Activated CD8-positive, alpha-beta memory T cell treated with anti-CD3 and anti-CD28 coated beads, Interleukin-2, amount 10 ng/mL, durations not matched to agents 7 days and 5 days (primary cell): ENCODE data around the gene SYNCRIP. TPM values are rescaled to one million over a fixed set of nuclear protein-coding genes. Genes with fewer than 3 reads are reported as not detected.
"Not testable (repeated sequence)": the region's sequence is repeated elsewhere in the genome, so short reads cannot be mapped to it uniquely, and the experiment has no call there.

Source experiments
- ATAC-seq: fragments of 150-1000 bp; cut with Tn5 transposase; one replicate; pipeline ENCODE4 v1.10.0; 2021; ENCODE audit warnings: moderate library complexity
- CTCF ChIA-PET: fragments of 350-600 bp; sonication (Branson Sonifier 250); formaldehyde crosslinking; loops from one replicate; lab custom pipeline; 2021; ENCODE audit warnings: antibody characterized with exemption; lab: Charles Lee
- DNase-seq: peaks from one replicate; pipeline ENCODE4 v3.0.0-alpha.2; 2020
- H3K27ac Mint-ChIP-seq: one replicate; pipeline ENCODE4 v1.8.0; 2021; ENCODE audit warnings: mild to moderate bottlenecking, mixed read lengths
- H3K27me3 Mint-ChIP-seq: one replicate; pipeline ENCODE4 v1.8.0; 2021; ENCODE audit warnings: mixed read lengths
- H3K36me3 Mint-ChIP-seq: one replicate; pipeline ENCODE4 v1.8.0; 2021; ENCODE audit warnings: mild to moderate bottlenecking, mixed read lengths
- H3K4me1 Mint-ChIP-seq: one replicate; pipeline ENCODE4 v1.8.0; 2021; ENCODE audit warnings: mixed read lengths
- H3K4me3 Mint-ChIP-seq: one replicate; pipeline ENCODE4 v1.8.0; 2021; ENCODE audit warnings: mild to moderate bottlenecking, moderate library complexity, mixed read lengths
- H3K9me3 Mint-ChIP-seq: one replicate; pipeline ENCODE4 v1.8.0; 2022; ENCODE audit warnings: low read depth, mixed read lengths
- total RNA-seq, 2 experiments: library from RNA; stranded (reverse); gene quantifications; one replicate each; pipeline ENCODE4 v1.2.3, GENCODE V29; 2021

SYNCRIP gene
- total RNA-seq, 2 experiments from 2014 or later = 105 to 146 TPM

GRCh38 chr6:85580118-85580877 lies 62.4 kb downstream of the SYNCRIP start:
- Mint-ChIP-seq H3K9me3 (peaks cover 16% of the 10 kb centered on the region), H3K27ac (no peak overlapping the region), H3K4me3 (no peak overlapping the region), H3K4me1 (peaks cover 26% of the 10 kb centered on the region), H3K27me3 (no peaks in the 10 kb centered on the region), H3K36me3 (peaks cover 40% of the 10 kb centered on the region)
- ATAC-seq = no peak
- no peak for DNase-seq
- CTCF ChIA-PET = no interaction called here

DNA sequence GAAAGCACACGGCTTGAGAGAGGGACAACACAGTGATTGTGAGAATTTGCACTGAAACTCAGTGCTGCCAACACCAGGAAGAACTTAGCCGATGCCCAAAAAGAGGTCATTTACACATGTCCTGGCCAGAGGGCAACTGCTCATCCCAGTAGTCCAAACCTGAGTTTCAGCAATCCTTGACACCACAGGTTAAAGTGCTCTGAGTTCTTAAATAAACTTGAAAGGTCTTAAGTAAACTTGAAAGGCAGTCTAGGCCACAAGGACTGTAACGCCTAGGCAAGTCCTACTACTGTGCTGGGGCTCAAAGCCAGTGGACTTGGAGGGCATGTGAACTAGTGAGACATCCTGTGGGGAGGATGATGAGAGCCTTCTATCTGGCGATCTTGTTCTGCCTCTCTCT lies 63.1 kb downstream of the SYNCRIP start:
- CTCF ChIA-PET = no interaction called here
- Mint-ChIP-seq H3K27me3 (no peaks in the 10 kb centered on the region), H3K4me1 (peaks cover 28% of the 10 kb centered on the region), H3K4me3 (no peak overlapping the region), H3K27ac (no peak overlapping the region), H3K36me3 (peaks cover 33% of the 10 kb centered on the region), H3K9me3 (peaks cover 15% of the 10 kb centered on the region)
- ATAC-seq = no peak
- no peak for DNase-seq

DNA sequence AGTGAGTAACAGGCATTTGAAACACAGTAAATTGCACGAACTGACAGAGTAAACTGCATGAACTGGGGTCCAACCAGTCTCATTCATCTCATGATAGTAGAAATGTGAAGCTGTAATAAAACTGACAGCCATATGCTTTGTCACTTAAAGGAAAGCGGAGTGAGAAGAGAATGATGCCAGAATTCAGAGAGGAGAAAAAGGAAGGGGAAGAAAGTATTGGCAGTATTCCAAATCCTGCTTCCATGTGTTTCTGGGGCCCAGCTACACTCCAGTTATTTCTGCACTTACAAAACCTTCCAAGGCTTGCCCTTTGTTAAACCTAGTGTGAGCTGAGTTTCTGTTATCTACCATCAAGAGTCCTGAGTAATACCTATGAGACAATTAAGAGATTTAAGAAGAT lies 66.2 kb downstream of the SYNCRIP start:
- Mint-ChIP-seq H3K27me3 (no peaks in the 10 kb centered on the region), H3K9me3 (no peaks in the 10 kb centered on the region), H3K36me3 (peaks cover 18% of the 10 kb centered on the region), H3K4me3 (no peak overlapping the region), H3K4me1 (peaks cover 24% of the 10 kb centered on the region), H3K27ac (no peak overlapping the region)
- ATAC-seq (no peak), DNase-seq (no peak)
- CTCF ChIA-PET = no interaction called here

GRCh38 chr6:85574932-85575598 lies 67.6 kb downstream of the SYNCRIP start:
- Mint-ChIP-seq H3K4me3 (no peak overlapping the region), H3K27ac (no peak overlapping the region), H3K4me1 (peaks cover 13% of the 10 kb centered on the region), H3K27me3 (no peaks in the 10 kb centered on the region), H3K36me3 (peaks cover 22% of the 10 kb centered on the region), H3K9me3 (no peaks in the 10 kb centered on the region)
- DNase-seq (no peak), ATAC-seq (no peak)
- CTCF ChIA-PET = no interaction called here

GRCh38 chr6:85569323-85569722 lies 73.4 kb downstream of the SYNCRIP start:
- Mint-ChIP-seq H3K9me3 (no peaks in the 10 kb centered on the region), H3K27me3 (no peaks in the 10 kb centered on the region), H3K4me3 (no peak overlapping the region), H3K4me1 (peaks cover 12% of the 10 kb centered on the region), H3K36me3 (peaks cover 49% of the 10 kb centered on the region), H3K27ac (no peak overlapping the region)
- ATAC-seq (no peak), DNase-seq (no peak)
- CTCF ChIA-PET = interaction anchor here (0.9 kb wide), 1 partner anchor 21 kb away, joined by 3 read pairs; no protein-coding TSS in a partner anchor

DNA sequence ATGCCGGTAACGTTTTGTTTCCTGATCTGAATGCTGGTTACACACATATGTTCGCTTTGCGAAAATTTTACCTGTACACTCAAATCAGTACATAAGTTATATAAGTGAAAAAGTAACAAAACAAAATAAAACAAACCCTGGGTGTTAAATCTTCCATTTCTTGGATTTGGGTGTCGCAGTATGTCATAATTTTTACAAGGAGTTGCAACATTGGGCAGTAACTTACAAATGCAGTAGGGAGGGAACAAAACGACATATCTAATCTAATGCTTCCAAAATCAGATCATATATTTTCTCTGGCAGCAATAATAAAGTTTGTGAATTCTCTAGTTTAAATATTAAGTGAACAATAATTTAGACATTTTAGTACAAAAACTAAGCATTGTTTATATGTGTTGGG lies 74.3 kb downstream of the SYNCRIP start:
- no peaks in the 10 kb centered on the region for H3K27me3 Mint-ChIP-seq
- H3K9me3 Mint-ChIP-seq = no peaks in the 10 kb centered on the region
- CTCF ChIA-PET = no interaction called here
- no peak for DNase-seq
- ATAC-seq = no peak
- peaks cover 12% of the 10 kb centered on the region for H3K4me1 Mint-ChIP-seq
- no peak overlapping the region for H3K27ac Mint-ChIP-seq
- H3K4me3 Mint-ChIP-seq = no peak overlapping the region
- peaks cover 56% of the 10 kb centered on the region for H3K36me3 Mint-ChIP-seq

GRCh38 chr6:85565736-85566135 lies 77.0 kb downstream of the SYNCRIP start:
- Mint-ChIP-seq H3K36me3 (peaks cover 47% of the 10 kb centered on the region), H3K9me3 (no peaks in the 10 kb centered on the region), H3K27ac (peak overlapping the region; percentile 74), H3K4me1 (peaks cover 12% of the 10 kb centered on the region), H3K4me3 (no peak overlapping the region), H3K27me3 (no peaks in the 10 kb centered on the region)
- DNase-seq = no peak
- CTCF ChIA-PET = no interaction called here
- no peak for ATAC-seq

DNA sequence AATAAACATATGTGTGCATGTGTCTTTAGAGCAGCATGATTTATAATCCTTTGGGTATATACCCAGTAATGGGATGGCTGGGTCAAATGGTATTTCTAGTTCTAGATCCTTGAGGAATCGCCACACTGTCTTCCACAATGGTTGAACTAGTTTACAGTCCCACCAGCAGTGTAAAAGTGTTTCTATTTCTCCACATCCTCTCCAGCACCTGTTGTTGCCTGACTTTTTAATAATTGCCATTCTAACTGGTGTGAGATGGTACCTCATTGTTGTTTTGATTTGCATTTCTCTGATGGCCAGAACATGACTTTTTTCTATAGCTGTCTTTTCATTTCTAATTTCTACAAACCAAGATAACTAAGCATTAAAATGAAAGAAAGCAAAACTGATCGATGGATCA lies 78.5 kb downstream of the SYNCRIP start:
- not testable (repeated sequence) for H3K4me1 Mint-ChIP-seq, ATAC-seq, DNase-seq, H3K4me3 Mint-ChIP-seq, H3K9me3 Mint-ChIP-seq, H3K27me3 Mint-ChIP-seq, H3K27ac Mint-ChIP-seq
- CTCF ChIA-PET = interaction anchor here (0.7 kb wide), 1 partner anchor 67 kb away, joined by 3 read pairs; no protein-coding TSS in a partner anchor
- peaks cover 50% of the 10 kb centered on the region for H3K36me3 Mint-ChIP-seq

Other genes starting within 250 kb of the SYNCRIP start
- gene NT5E, start 192.8 kb downstream of the SYNCRIP start, total RNA-seq = 10 to 100 TPM; 17.3 to 24.1 TPM
- 10 to 100 TPM; 62.8 to 67.3 TPM for gene SNX14, start 49.0 kb downstream of the SYNCRIP start, total RNA-seq